ENCODE measurements around the gene PTX3. TPM values are rescaled to one million over a fixed set of nuclear protein-coding genes. Genes with fewer than 3 reads are reported as not detected.

Gene PTX3
- total RNA-seq, 1 donor from 2014 or later = not detected

DNA sequence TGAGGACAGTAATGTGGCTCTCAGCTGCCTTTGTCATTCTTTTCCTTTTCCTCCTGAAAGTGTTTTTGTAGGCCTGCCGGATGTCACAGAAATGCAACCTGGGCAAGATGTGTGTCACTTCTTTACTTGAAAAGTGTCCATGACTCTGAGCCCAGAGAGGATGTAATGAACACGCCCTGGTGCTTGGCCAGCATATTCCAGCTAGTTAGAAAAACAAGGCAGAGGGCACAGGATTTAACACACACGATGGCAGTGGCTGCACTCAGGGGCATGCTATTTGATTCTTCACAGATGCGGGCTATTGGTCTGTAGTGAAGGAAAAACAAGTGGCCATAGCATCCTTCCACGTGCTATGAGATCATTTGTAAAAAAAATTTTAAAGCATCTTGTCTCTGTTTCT lies 30.3 kb upstream of the PTX3 start:
- Mint-ChIP-seq H3K4me1 (no peaks in the 10 kb centered on the region), H3K27me3 (no peaks in the 10 kb centered on the region), H3K36me3 (ENCODE audit: low read depth) (no peaks in the 10 kb centered on the region), H3K9me3 (no peaks in the 10 kb centered on the region), H3K27ac (no peak overlapping the region), H3K4me3 (no peak overlapping the region)
- ChIA-PET POLR2A (no interaction called here), CTCF (no interaction called here)
- ATAC-seq (ENCODE audit: low read depth) (no peak), DNase-seq (no peak)
- intact Hi-C loops (cut with micrococcal nuclease) = no loop called here
- TF ChIP-seq CTCF (IDR thresholded peaks at IDR 0.05) = no peak

- Mint-ChIP-seq H3K27me3 (no peaks in the 10 kb centered on the region), H3K4me1 (no peaks in the 10 kb centered on the region), H3K27ac (no peak overlapping the region), H3K36me3 (ENCODE audit: low read depth) (no peaks in the 10 kb centered on the region), H3K9me3 (no peaks in the 10 kb centered on the region), H3K4me3 (no peak overlapping the region)
- ChIA-PET CTCF (no interaction called here), POLR2A (no interaction called here)
- ATAC-seq (ENCODE audit: low read depth) (no peak), DNase-seq (no peak)
- no peak for TF ChIP-seq CTCF (IDR thresholded peaks at IDR 0.05)
- intact Hi-C loops (cut with micrococcal nuclease) = no loop called here
Observed at GRCh38 chr3:157407769-157408168, 28.9 kb upstream of the PTX3 start.

DNA sequence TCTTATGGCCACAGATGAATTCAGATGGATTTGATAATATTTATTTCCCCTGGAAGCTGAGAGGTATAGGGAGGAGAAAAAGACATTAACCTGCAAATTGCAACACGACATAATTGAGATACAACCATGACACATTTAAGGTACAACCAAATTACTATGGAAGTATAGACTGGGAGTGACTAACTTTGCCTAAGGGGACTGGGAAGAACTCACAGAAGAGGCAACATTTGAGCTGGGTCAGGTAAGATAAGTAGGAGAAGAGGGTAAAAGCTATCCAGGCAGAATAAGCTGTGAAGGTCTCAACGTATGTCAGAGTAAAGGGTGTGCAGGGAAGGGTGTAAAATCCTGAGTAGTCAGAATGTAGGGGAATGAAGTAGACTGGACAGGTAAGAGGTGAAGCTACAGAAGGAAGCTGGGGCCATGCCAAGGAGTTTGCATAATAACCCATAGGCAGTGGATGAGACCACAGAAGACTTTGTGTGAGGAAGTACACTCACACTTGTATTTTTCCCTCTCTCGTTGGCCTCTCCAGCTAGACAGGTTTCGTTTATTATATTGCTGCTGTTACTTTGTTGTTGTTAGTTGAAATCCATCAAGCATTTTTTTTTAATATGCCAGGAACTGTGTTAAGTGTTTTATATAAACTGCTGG lies 28.0 kb upstream of the PTX3 start:
- ChIA-PET POLR2A (no interaction called here), CTCF (no interaction called here)
- intact Hi-C loops (cut with micrococcal nuclease) = no loop called here
- Mint-ChIP-seq H3K9me3 (no peaks in the 10 kb centered on the region), H3K27me3 (no peaks in the 10 kb centered on the region), H3K27ac (no peak overlapping the region), H3K4me1 (no peaks in the 10 kb centered on the region), H3K4me3 (no peak overlapping the region), H3K36me3 (ENCODE audit: low read depth) (no peaks in the 10 kb centered on the region)
- TF ChIP-seq CTCF (IDR thresholded peaks at IDR 0.05) = no peak
- ATAC-seq (ENCODE audit: low read depth) (no peak), DNase-seq (no peak)

- POLR2A ChIA-PET = no interaction called here
- Mint-ChIP-seq H3K4me3 (no peak overlapping the region), H3K27me3 (no peaks in the 10 kb centered on the region), H3K36me3 (ENCODE audit: low read depth) (no peaks in the 10 kb centered on the region), H3K27ac (no peak overlapping the region), H3K4me1 (no peaks in the 10 kb centered on the region), H3K9me3 (no peaks in the 10 kb centered on the region)
- intact Hi-C loops (cut with micrococcal nuclease) = no loop called here
- CTCF ChIA-PET = no interaction called here
- no peak for DNase-seq
- TF ChIP-seq CTCF (IDR thresholded peaks at IDR 0.05) = no peak
- ATAC-seq (ENCODE audit: low read depth) = no peak
Observed at GRCh38 chr3:157409516-157409915, 27.1 kb upstream of the PTX3 start.

GRCh38 chr3:157410945-157411344 lies 25.7 kb upstream of the PTX3 start:
- intact Hi-C loops (cut with micrococcal nuclease) = no loop called here
- TF ChIP-seq CTCF (IDR thresholded peaks at IDR 0.05) = no peak
- Mint-ChIP-seq H3K27ac (no peak overlapping the region), H3K36me3 (ENCODE audit: low read depth) (no peaks in the 10 kb centered on the region), H3K4me1 (no peaks in the 10 kb centered on the region), H3K9me3 (no peaks in the 10 kb centered on the region), H3K27me3 (peaks cover 4% of the 10 kb centered on the region), H3K4me3 (no peak overlapping the region)
- ChIA-PET POLR2A (no interaction called here), CTCF (no interaction called here)
- DNase-seq = no peak
- ATAC-seq (ENCODE audit: low read depth) = no peak
